Osteocyte (in vitro differentiated cells): ENCODE results near the gene TECTB. TPM values are rescaled to one million over a fixed set of nuclear protein-coding genes. Genes with fewer than 3 reads are reported as not detected.

Source experiments
- DNase-seq: peaks from one replicate; pipeline ENCODE4 v3.0.0; 2021; ENCODE audit warnings: mixed read lengths; ENCODE audit not compliant: unreplicated experiment; ENCODE audit errors: extremely low spot score
- H3K27ac Mint-ChIP-seq: one replicate; pipeline ENCODE4 v1.8.0; 2021; ENCODE audit warnings: mild to moderate bottlenecking, mixed read lengths; ENCODE audit not compliant: unreplicated experiment
- H3K27me3 Mint-ChIP-seq: one replicate; pipeline ENCODE4 v1.8.0; 2021; ENCODE audit warnings: mixed read lengths; ENCODE audit not compliant: unreplicated experiment
- H3K36me3 Mint-ChIP-seq: one replicate; pipeline ENCODE4 v1.8.0; 2021; ENCODE audit warnings: mixed read lengths; ENCODE audit not compliant: unreplicated experiment
- H3K4me1 Mint-ChIP-seq: one replicate; pipeline ENCODE4 v1.8.0; 2021; ENCODE audit warnings: mixed read lengths; ENCODE audit not compliant: unreplicated experiment
- H3K4me3 Mint-ChIP-seq: one replicate; pipeline ENCODE4 v1.8.0; 2021; ENCODE audit warnings: mild to moderate bottlenecking, moderate library complexity, mixed read lengths; ENCODE audit not compliant: unreplicated experiment
- H3K9me3 Mint-ChIP-seq: one replicate; pipeline ENCODE4 v1.8.0; 2021; ENCODE audit warnings: mixed read lengths; ENCODE audit not compliant: unreplicated experiment
- long read RNA-seq: library from polyadenylated mRNA; unstranded; transcript quantifications from one replicate; pipeline ENCODE4 v2.0.0, GENCODE V29; 2021
- total RNA-seq: library from RNA; stranded (reverse); gene quantifications from 2 replicates; pipeline ENCODE4 v1.2.1, GENCODE V29; 2021
- TF ChIP-seq, protein P1 (sequence below): fragments of 200-600 bp; sonication (generic); IDR thresholded peaks from 2 replicates; pipeline ENCODE4 v1.5.0; 2021; ENCODE audit warnings: antibody characterized with exemption, mild to moderate bottlenecking, moderate library complexity

The TECTB gene
- total RNA-seq, result not detected in 2 replicates
- long read RNA-seq, result 0 reads

DNA sequence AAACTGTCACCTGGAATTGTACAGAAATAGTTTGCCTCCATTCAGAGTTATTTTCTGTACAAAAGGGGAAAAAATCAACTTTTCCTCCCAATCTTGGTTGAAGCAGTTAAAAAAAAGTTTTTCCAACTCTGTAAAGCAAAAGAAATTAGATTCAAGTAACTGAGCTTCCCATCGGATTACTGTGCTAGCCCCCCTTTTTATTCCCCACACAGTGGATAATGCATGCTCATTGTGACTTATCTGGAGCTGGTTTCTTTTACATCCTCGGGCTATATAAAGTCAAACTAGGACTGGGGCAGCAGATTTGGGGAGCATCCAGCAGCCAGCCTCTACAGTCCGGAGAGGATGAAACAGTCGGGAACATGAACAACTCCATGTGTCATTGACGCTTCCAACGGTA lies at the start of gene TECTB:
Gene TECTB (plus strand): TSS at position 301 of the 400 bp plus-strand sequence. CDS start 335 bp downstream, outside the sequence.
- no peaks in the 10 kb centered on the region for H3K4me1 Mint-ChIP-seq
- no peaks in the 10 kb centered on the region for H3K36me3 Mint-ChIP-seq
- H3K4me3 Mint-ChIP-seq, result no peak within 1 kb of the TSS
- no peak for DNase-seq
- H3K9me3 Mint-ChIP-seq, result no peaks in the 10 kb centered on the region
- TF ChIP-seq, protein P1, sequence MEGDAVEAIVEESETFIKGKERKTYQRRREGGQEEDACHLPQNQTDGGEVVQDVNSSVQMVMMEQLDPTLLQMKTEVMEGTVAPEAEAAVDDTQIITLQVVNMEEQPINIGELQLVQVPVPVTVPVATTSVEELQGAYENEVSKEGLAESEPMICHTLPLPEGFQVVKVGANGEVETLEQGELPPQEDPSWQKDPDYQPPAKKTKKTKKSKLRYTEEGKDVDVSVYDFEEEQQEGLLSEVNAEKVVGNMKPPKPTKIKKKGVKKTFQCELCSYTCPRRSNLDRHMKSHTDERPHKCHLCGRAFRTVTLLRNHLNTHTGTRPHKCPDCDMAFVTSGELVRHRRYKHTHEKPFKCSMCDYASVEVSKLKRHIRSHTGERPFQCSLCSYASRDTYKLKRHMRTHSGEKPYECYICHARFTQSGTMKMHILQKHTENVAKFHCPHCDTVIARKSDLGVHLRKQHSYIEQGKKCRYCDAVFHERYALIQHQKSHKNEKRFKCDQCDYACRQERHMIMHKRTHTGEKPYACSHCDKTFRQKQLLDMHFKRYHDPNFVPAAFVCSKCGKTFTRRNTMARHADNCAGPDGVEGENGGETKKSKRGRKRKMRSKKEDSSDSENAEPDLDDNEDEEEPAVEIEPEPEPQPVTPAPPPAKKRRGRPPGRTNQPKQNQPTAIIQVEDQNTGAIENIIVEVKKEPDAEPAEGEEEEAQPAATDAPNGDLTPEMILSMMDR, result no peak
- H3K27ac Mint-ChIP-seq, result no peak within 1 kb of the TSS
- H3K27me3 Mint-ChIP-seq, result no peaks in the 10 kb centered on the region

DNA sequence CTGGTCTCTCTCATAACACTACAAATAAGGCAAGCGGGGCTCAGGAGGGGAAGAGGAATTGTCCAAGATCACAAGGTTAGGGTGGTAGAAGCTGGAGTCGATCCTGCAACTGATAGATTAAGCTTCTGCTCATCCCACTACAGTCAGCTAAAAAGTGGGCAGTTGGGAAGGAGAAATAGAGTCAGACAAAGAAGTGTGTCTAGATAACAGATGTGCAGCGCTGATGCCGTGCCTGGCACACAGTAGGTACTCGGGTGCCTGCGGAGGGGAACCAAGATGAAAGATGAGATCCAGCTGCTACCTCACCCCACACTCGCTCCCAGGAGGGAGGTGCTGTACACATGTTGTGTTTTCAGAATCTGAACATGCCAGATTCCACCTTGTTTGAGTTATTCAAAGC lies 48.1 kb upstream of the TECTB start:
- Mint-ChIP-seq H3K9me3 (peaks cover 11% of the 10 kb centered on the region), H3K36me3 (no peaks in the 10 kb centered on the region), H3K4me3 (no peak overlapping the region), H3K4me1 (no peaks in the 10 kb centered on the region), H3K27me3 (no peaks in the 10 kb centered on the region), H3K27ac (no peak overlapping the region)
- no peak for DNase-seq
- TF ChIP-seq, protein P1, result no peak

DNA sequence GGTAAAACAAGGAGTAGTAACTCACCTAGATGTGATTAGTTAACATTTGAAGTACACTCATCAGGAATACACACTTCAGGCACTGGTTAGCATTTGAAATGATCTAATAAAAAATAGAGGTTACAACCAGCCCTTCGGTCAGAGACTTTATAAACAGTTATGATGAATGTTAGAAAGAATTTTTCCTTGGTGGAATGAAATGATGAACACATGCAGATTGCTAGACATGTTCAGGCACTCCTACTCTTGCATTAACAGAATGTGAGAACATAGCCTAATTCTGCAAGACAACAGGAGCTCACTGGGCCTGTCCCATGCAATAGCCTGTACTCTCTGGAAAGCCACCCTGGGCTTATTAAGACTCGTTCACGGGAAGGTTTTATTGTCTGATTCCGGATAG lies 47.3 kb upstream of the TECTB start:
- TF ChIP-seq, protein P1, result no peak
- H3K36me3 Mint-ChIP-seq, result no peaks in the 10 kb centered on the region
- no peak overlapping the region for H3K27ac Mint-ChIP-seq
- no peak overlapping the region for H3K4me3 Mint-ChIP-seq
- no peak for DNase-seq
- H3K4me1 Mint-ChIP-seq, result no peaks in the 10 kb centered on the region
- no peaks in the 10 kb centered on the region for H3K27me3 Mint-ChIP-seq
- peaks cover 13% of the 10 kb centered on the region for H3K9me3 Mint-ChIP-seq

DNA sequence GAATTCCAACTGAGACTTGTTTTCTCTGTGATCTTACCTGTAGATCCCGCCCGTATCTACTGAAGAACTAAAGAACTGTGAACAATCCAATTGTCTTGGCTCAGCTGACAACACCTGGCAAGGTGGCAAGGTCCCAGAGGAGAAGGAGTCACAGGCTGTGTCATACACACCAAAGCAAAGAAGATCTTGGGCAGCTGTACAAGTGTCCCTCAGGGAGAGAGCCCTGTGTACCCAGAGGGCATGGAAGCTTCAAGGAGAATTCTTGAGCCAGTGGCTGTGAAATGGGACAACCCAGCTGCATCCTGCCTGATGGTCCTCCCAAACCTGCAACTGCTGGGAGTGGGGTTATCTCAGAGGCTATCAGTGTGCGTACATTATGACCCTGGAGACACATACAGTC lies 46.7 kb upstream of the TECTB start:
- DNase-seq, result no peak
- no peak overlapping the region for H3K27ac Mint-ChIP-seq
- no peak overlapping the region for H3K4me3 Mint-ChIP-seq
- H3K27me3 Mint-ChIP-seq, result no peaks in the 10 kb centered on the region
- TF ChIP-seq, protein P1, result no peak
- no peaks in the 10 kb centered on the region for H3K4me1 Mint-ChIP-seq
- H3K9me3 Mint-ChIP-seq, result peaks cover 18% of the 10 kb centered on the region
- no peaks in the 10 kb centered on the region for H3K36me3 Mint-ChIP-seq

DNA sequence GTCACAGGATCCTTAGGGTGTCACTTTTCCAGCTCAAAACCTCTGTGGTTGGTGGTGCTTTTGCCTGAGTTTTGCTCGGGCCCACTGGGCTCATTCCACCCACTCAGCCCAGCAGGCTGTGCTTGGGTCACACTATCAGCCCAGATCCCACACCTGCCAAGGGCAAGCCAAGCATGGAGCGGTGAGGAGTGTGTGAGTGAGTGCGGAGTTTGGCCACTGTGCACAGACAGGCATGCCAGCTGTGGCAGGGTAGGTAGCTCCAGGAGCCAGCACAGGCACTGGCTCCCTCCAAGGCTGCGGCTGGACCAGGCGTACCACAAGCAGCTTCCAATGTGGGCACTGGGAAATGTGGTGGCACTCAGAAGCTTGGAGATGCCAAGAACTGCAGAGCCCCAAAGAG lies 43.9 kb upstream of the TECTB start:
- TF ChIP-seq, protein P1, result no peak
- DNase-seq, result no peak
- Mint-ChIP-seq H3K9me3 (peaks cover 27% of the 10 kb centered on the region), H3K4me3 (no peak overlapping the region), H3K27ac (no peak overlapping the region), H3K27me3 (no peaks in the 10 kb centered on the region), H3K4me1 (no peaks in the 10 kb centered on the region), H3K36me3 (no peaks in the 10 kb centered on the region)
